ENCODE results near the gene TMEM187. TPM values are rescaled to one million over a fixed set of nuclear protein-coding genes. Genes with fewer than 3 reads are reported as not detected.

Gene TMEM187
- total RNA-seq (2012; rRNA removed), result 6.8 and 7.6 TPM in 2 replicates

GRCh38 chrX:153972368-153973126 is at the start of gene TMEM187:
TMEM187 (plus strand) TSS chrX:153972754; CDS start chrX:153982063, 9,309 bp downstream.
- peaks cover 10% of the 10 kb centered on the region for H3K36me3 ChIP-seq (ENCODE audit: insufficient read depth, low read length)
- H3K4me3 ChIP-seq (ENCODE audit: low read length), result peak within 1 kb of the TSS; percentile 85
- H3K4me1 ChIP-seq (ENCODE audit: control insufficient read depth, insufficient read depth, low read length), result peaks cover 32% of the 10 kb centered on the region
- peak within 1 kb of the TSS; percentile 97 for H3K9ac ChIP-seq (ENCODE audit: low read depth, low read length)
- peak within 1 kb of the TSS; percentile 95 for H3K4me2 ChIP-seq (ENCODE audit: low read length)
- no peaks in the 10 kb centered on the region for H3K27me3 ChIP-seq (ENCODE audit: control insufficient read depth, insufficient read depth, low read length)
- no peaks in the 10 kb centered on the region for H3K9me3 ChIP-seq (replicated peaks; ENCODE audit: low read length)

GRCh38 chrX:153922932-153923857 is 49.4 kb upstream of the TMEM187 start:
- no peaks in the 10 kb centered on the region for H3K36me3 ChIP-seq (ENCODE audit: insufficient read depth, low read length)
- peak overlapping the region; percentile 38 for H3K4me2 ChIP-seq (ENCODE audit: low read length)
- H3K4me3 ChIP-seq (ENCODE audit: low read length), result no peak overlapping the region
- H3K9ac ChIP-seq (ENCODE audit: low read depth, low read length), result no peak overlapping the region
- H3K4me1 ChIP-seq (ENCODE audit: control insufficient read depth, insufficient read depth, low read length), result peaks cover 40% of the 10 kb centered on the region
- peaks cover 3% of the 10 kb centered on the region for H3K27me3 ChIP-seq (ENCODE audit: control insufficient read depth, insufficient read depth, low read length)
- H3K9me3 ChIP-seq (replicated peaks; ENCODE audit: low read length), result no peaks in the 10 kb centered on the region

- no peak overlapping the region for H3K9ac ChIP-seq (ENCODE audit: low read depth, low read length)
- H3K36me3 ChIP-seq (ENCODE audit: insufficient read depth, low read length), result peaks cover 3% of the 10 kb centered on the region
- H3K9me3 ChIP-seq (replicated peaks; ENCODE audit: low read length), result no peaks in the 10 kb centered on the region
- H3K4me2 ChIP-seq (ENCODE audit: low read length), result no peak overlapping the region
- peaks cover 48% of the 10 kb centered on the region for H3K4me1 ChIP-seq (ENCODE audit: control insufficient read depth, insufficient read depth, low read length)
- peaks cover 1% of the 10 kb centered on the region for H3K27me3 ChIP-seq (ENCODE audit: control insufficient read depth, insufficient read depth, low read length)
- no peak overlapping the region for H3K4me3 ChIP-seq (ENCODE audit: low read length)
These were observed 48.2 kb upstream of the TMEM187 start for GRCh38 chrX:153924149-153924861.

GRCh38 chrX:153925387-153925738 is 47.2 kb upstream of the TMEM187 start:
- H3K36me3 ChIP-seq (ENCODE audit: insufficient read depth, low read length), result peaks cover 14% of the 10 kb centered on the region
- no peak overlapping the region for H3K4me2 ChIP-seq (ENCODE audit: low read length)
- H3K4me1 ChIP-seq (ENCODE audit: control insufficient read depth, insufficient read depth, low read length), result peaks cover 49% of the 10 kb centered on the region
- no peak overlapping the region for H3K9ac ChIP-seq (ENCODE audit: low read depth, low read length)
- H3K9me3 ChIP-seq (replicated peaks; ENCODE audit: low read length), result no peaks in the 10 kb centered on the region
- H3K4me3 ChIP-seq (ENCODE audit: low read length), result no peak overlapping the region
- H3K27me3 ChIP-seq (ENCODE audit: control insufficient read depth, insufficient read depth, low read length), result no peaks in the 10 kb centered on the region

- no peaks in the 10 kb centered on the region for H3K9me3 ChIP-seq (replicated peaks; ENCODE audit: low read length)
- peak within 1 kb of the TSS; percentile 85 for H3K9ac ChIP-seq (ENCODE audit: low read depth, low read length)
- peak within 1 kb of the TSS; percentile 74 for H3K4me3 ChIP-seq (ENCODE audit: low read length)
- peaks cover 18% of the 10 kb centered on the region for H3K36me3 ChIP-seq (ENCODE audit: insufficient read depth, low read length)
- peaks cover 48% of the 10 kb centered on the region for H3K4me1 ChIP-seq (ENCODE audit: control insufficient read depth, insufficient read depth, low read length)
- H3K4me2 ChIP-seq (ENCODE audit: low read length), result peak within 1 kb of the TSS; percentile 83
- no peaks in the 10 kb centered on the region for H3K27me3 ChIP-seq (ENCODE audit: control insufficient read depth, insufficient read depth, low read length)
These were observed 46.6 kb upstream of the TMEM187 start, which contains the start of gene ARHGAP4 for GRCh38 chrX:153925739-153926551. ARHGAP4 (minus strand) TSS chrX:153926264; CDS start chrX:153926202, 62 bp downstream.

GRCh38 chrX:153926552-153926857 is 46.0 kb upstream of the TMEM187 start:
- peaks cover 24% of the 10 kb centered on the region for H3K36me3 ChIP-seq (ENCODE audit: insufficient read depth, low read length)
- H3K4me2 ChIP-seq (ENCODE audit: low read length), result peak overlapping the region; percentile 83
- no peaks in the 10 kb centered on the region for H3K9me3 ChIP-seq (replicated peaks; ENCODE audit: low read length)
- H3K27me3 ChIP-seq (ENCODE audit: control insufficient read depth, insufficient read depth, low read length), result no peaks in the 10 kb centered on the region
- peaks cover 43% of the 10 kb centered on the region for H3K4me1 ChIP-seq (ENCODE audit: control insufficient read depth, insufficient read depth, low read length)
- H3K9ac ChIP-seq (ENCODE audit: low read depth, low read length), result peak overlapping the region; percentile 85
- peak overlapping the region; percentile 74 for H3K4me3 ChIP-seq (ENCODE audit: low read length)

GRCh38 chrX:153926858-153927671 is 45.5 kb upstream of the TMEM187 start:
- Histone ChIP-seq H3K9me3 (replicated peaks; ENCODE audit: low read length) (no peaks in the 10 kb centered on the region), H3K4me3 (ENCODE audit: low read length) (peak overlapping the region; percentile 74), H3K4me2 (ENCODE audit: low read length) (peak overlapping the region; percentile 83), H3K36me3 (ENCODE audit: insufficient read depth, low read length) (peaks cover 29% of the 10 kb centered on the region), H3K9ac (ENCODE audit: low read depth, low read length) (peak overlapping the region; percentile 85), H3K4me1 (ENCODE audit: control insufficient read depth, insufficient read depth, low read length) (peaks cover 37% of the 10 kb centered on the region), H3K27me3 (ENCODE audit: control insufficient read depth, insufficient read depth, low read length) (no peaks in the 10 kb centered on the region)

- no peaks in the 10 kb centered on the region for H3K27me3 ChIP-seq (ENCODE audit: control insufficient read depth, insufficient read depth, low read length)
- peaks cover 35% of the 10 kb centered on the region for H3K4me1 ChIP-seq (ENCODE audit: control insufficient read depth, insufficient read depth, low read length)
- peaks cover 34% of the 10 kb centered on the region for H3K36me3 ChIP-seq (ENCODE audit: insufficient read depth, low read length)
- no peaks in the 10 kb centered on the region for H3K9me3 ChIP-seq (replicated peaks; ENCODE audit: low read length)
- H3K4me2 ChIP-seq (ENCODE audit: low read length), result peak overlapping the region; percentile 83
- peak overlapping the region; percentile 85 for H3K9ac ChIP-seq (ENCODE audit: low read depth, low read length)
- H3K4me3 ChIP-seq (ENCODE audit: low read length), result peak overlapping the region; percentile 74
These were observed 45.0 kb upstream of the TMEM187 start for GRCh38 chrX:153927672-153927921.

GRCh38 chrX:153927922-153928760 is 44.4 kb upstream of the TMEM187 start:
- H3K4me1 ChIP-seq (ENCODE audit: control insufficient read depth, insufficient read depth, low read length), result peaks cover 33% of the 10 kb centered on the region

More at GRCh38 chrX:153927922-153928760, 44.4 kb upstream of the TMEM187 start:
- Histone ChIP-seq H3K4me2 (ENCODE audit: low read length) (peak overlapping the region; percentile 83), H3K9me3 (replicated peaks; ENCODE audit: low read length) (no peaks in the 10 kb centered on the region), H3K9ac (ENCODE audit: low read depth, low read length) (peak overlapping the region; percentile 85), H3K4me3 (ENCODE audit: low read length) (peak overlapping the region; percentile 74), H3K27me3 (ENCODE audit: control insufficient read depth, insufficient read depth, low read length) (no peaks in the 10 kb centered on the region), H3K36me3 (ENCODE audit: insufficient read depth, low read length) (peaks cover 34% of the 10 kb centered on the region)
